OCI-LY7 (cell line): ENCODE results near the gene CTDSPL2.

ENCODE experiments used
- EZH2phosphoT487 ChIP-seq: fragments of 200-600 bp; sonication (generic); IDR thresholded peaks from 2 replicates; pipeline ENCODE4 v1.6.1; 2018; ENCODE audit warnings: low read depth, borderline replicate concordance, mild to moderate bottlenecking, mixed run types, antibody characterized with exemption, low read length, moderate library complexity, mixed read lengths
- TF ChIP-seq, protein P1 (sequence below): fragments of 200-600 bp; sonication (generic); conservative IDR thresholded peaks from 2 replicates; pipeline ENCODE4 v1.5.1; 2014; ENCODE audit warnings: mild to moderate bottlenecking, antibody characterized with exemption, low read length, moderate library complexity, mixed read lengths

DNA sequence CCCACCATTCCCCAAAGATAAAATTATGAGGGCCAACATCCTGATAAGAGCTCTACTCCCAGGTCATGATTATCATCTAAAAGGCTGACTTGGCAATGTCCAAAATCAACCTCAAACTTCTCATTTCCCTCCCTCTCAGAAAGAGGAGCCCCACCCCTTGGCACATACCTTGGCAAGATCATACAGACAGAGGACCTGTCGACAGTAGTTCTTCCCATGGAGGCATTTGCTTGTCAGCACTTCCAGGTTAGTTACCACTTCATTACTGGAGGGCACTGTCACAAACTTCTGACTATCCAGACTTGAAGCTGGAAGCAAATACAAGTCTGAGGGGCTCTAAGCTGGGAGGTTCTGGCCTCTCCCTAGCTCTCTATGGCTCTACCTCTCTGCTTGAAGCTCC, 147.3 kb downstream of the CTDSPL2 start:
- TF ChIP-seq, protein P1, sequence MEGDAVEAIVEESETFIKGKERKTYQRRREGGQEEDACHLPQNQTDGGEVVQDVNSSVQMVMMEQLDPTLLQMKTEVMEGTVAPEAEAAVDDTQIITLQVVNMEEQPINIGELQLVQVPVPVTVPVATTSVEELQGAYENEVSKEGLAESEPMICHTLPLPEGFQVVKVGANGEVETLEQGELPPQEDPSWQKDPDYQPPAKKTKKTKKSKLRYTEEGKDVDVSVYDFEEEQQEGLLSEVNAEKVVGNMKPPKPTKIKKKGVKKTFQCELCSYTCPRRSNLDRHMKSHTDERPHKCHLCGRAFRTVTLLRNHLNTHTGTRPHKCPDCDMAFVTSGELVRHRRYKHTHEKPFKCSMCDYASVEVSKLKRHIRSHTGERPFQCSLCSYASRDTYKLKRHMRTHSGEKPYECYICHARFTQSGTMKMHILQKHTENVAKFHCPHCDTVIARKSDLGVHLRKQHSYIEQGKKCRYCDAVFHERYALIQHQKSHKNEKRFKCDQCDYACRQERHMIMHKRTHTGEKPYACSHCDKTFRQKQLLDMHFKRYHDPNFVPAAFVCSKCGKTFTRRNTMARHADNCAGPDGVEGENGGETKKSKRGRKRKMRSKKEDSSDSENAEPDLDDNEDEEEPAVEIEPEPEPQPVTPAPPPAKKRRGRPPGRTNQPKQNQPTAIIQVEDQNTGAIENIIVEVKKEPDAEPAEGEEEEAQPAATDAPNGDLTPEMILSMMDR: no peak
- no peak for TF ChIP-seq EZH2phosphoT487
